ENCODE results near the gene KIAA0753. TPM values are rescaled to one million over a fixed set of nuclear protein-coding genes. Genes with fewer than 3 reads are reported as not detected.

The KIAA0753 gene
- total and polyA plus RNA-seq, 9 of the 15 experiments (the other 6 are each of a cell fraction or from before 2014, with no cell fraction given): 2.0 to 9.0 (median 6.9) TPM

DNA sequence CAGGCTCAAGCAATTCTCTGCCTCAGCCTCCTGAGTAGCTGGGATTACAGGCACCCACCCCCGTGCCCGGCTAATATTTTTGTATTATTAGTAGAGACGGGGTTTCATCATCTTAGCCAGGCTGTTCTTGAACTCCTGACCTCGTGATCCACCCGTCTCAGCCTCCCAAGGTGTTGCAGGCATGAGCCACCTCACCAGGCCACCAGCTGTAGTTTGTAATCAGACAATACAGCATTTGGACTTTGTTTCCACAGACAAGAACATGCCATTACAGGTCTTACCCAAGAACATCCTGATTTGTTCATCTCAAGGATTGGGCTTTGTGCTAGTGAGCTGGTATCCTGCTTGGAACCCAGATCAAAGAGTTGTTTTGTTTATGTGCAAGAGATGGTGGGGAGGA, 41.2 kb upstream of the KIAA0753 start:
- no peak overlapping the region for H3K4me3 ChIP-seq
- in situ Hi-C loops (cut with MboI): no loop called here
- intact Hi-C loops (cut with micrococcal nuclease): no loop called here
- TF ChIP-seq RUNX1 (IDR thresholded peaks at IDR 0.05; ENCODE audit: low read depth) (no peak), STAT5B (CRISPR knock-in tag; IDR thresholded peaks at IDR 0.05) (no peak), SETDB1 (IDR thresholded peaks at IDR 0.05; ENCODE audit: low read length) (no peak), MAFK (IDR thresholded peaks at IDR 0.05; ENCODE audit: low read length) (no peak)
- TF ChIP-seq, protein P1, sequence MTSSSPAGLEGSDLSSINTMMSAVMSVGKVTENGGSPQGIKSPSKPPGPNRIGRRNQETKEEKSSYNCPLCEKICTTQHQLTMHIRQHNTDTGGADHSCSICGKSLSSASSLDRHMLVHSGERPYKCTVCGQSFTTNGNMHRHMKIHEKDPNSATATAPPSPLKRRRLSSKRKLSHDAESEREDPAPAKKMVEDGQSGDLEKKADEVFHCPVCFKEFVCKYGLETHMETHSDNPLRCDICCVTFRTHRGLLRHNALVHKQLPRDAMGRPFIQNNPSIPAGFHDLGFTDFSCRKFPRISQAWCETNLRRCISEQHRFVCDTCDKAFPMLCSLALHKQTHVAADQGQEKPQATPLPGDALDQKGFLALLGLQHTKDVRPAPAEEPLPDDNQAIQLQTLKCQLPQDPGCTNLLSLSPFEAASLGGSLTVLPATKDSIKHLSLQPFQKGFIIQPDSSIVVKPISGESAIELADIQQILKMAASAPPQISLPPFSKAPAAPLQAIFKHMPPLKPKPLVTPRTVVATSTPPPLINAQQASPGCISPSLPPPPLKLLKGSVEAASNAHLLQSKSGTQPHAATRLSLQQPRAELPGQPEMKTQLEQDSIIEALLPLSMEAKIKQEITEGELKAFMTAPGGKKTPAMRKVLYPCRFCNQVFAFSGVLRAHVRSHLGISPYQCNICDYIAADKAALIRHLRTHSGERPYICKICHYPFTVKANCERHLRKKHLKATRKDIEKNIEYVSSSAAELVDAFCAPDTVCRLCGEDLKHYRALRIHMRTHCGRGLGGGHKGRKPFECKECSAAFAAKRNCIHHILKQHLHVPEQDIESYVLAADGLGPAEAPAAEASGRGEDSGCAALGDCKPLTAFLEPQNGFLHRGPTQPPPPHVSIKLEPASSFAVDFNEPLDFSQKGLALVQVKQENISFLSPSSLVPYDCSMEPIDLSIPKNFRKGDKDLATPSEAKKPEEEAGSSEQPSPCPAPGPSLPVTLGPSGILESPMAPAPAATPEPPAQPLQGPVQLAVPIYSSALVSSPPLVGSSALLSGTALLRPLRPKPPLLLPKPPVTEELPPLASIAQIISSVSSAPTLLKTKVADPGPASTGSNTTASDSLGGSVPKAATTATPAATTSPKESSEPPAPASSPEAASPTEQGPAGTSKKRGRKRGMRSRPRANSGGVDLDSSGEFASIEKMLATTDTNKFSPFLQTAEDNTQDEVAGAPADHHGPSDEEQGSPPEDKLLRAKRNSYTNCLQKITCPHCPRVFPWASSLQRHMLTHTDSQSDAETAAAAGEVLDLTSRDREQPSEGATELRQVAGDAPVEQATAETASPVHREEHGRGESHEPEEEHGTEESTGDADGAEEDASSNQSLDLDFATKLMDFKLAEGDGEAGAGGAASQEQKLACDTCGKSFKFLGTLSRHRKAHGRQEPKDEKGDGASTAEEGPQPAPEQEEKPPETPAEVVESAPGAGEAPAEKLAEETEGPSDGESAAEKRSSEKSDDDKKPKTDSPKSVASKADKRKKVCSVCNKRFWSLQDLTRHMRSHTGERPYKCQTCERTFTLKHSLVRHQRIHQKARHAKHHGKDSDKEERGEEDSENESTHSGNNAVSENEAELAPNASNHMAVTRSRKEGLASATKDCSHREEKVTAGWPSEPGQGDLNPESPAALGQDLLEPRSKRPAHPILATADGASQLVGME (CRISPR knock-in tag; IDR thresholded peaks at IDR 0.05): no peak
- TF ChIP-seq, protein P2, sequence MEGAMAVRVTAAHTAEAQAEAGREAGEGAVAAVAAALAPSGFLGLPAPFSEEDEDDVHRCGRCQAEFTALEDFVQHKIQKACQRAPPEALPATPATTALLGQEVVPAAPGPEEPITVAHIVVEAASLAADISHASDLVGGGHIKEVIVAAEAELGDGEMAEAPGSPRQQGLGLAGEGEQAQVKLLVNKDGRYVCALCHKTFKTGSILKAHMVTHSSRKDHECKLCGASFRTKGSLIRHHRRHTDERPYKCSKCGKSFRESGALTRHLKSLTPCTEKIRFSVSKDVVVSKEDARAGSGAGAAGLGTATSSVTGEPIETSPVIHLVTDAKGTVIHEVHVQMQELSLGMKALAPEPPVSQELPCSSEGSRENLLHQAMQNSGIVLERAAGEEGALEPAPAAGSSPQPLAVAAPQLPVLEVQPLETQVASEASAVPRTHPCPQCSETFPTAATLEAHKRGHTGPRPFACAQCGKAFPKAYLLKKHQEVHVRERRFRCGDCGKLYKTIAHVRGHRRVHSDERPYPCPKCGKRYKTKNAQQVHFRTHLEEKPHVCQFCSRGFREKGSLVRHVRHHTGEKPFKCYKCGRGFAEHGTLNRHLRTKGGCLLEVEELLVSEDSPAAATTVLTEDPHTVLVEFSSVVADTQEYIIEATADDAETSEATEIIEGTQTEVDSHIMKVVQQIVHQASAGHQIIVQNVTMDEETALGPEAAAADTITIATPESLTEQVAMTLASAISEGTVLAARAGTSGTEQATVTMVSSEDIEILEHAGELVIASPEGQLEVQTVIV (CRISPR knock-in tag; IDR thresholded peaks at IDR 0.05; ENCODE audit: borderline replicate concordance): no peak
- 0% methylated on average over 5 of the region's 5 CpGs for WGBS (ENCODE audit: insufficient coverage, low coverage, missing lambda C conversion rate)
- H3K27ac ChIP-seq (ENCODE audit: extremely low read depth, low read depth, low read length): no peak overlapping the region
- no peaks in the 10 kb centered on the region for H3K36me3 ChIP-seq (ENCODE audit: control insufficient read depth, insufficient read depth, low read length)
- no TSS peak for BruUV-seq (replicated peaks)
- H3K9me3 ChIP-seq (replicated peaks; ENCODE audit: control insufficient read depth, insufficient read depth, low read depth, low read length): no peaks in the 10 kb centered on the region
- no peaks in the 10 kb centered on the region for H4K20me1 ChIP-seq (replicated peaks; ENCODE audit: control insufficient read depth, insufficient read depth, low read length)
- DNase-seq (ENCODE audit: extremely low read depth in 1 of 4, low spot score in 3 of 4): no peak
- no peak overlapping the region for H3K9ac ChIP-seq (ENCODE audit: insufficient read depth in 1 of 2, low read depth in 2 of 2, low read length in 2 of 2)
- peaks cover 11 to 46% of the 10 kb centered on the region in 2 experiments; a peak in 4 of 5 replicates for H3K27me3 ChIP-seq (ENCODE audit: control insufficient read depth in 2 of 2, insufficient read depth in 2 of 2, low read length in 2 of 2)
- no peak overlapping the region for H2AFZ ChIP-seq (ENCODE audit: low read depth, low read length)
- no peaks in the 10 kb centered on the region for H3K9me1 ChIP-seq (ENCODE audit: control insufficient read depth, insufficient read depth, low read length)
- ChIA-PET CTCF (ENCODE audit: low intra/inter-chr PET ratio) (no interaction called here), POLR2A (no interaction called here)
- H3K4me2 ChIP-seq (ENCODE audit: insufficient read depth, low read length): no peak overlapping the region
- no peaks in the 10 kb centered on the region for H3K4me1 ChIP-seq (replicated peaks in 1 of 2; ENCODE audit: control insufficient read depth in 2 of 2, insufficient read depth in 2 of 2, low read length in 2 of 2)
- H3K79me2 ChIP-seq (ENCODE audit: control insufficient read depth, insufficient read depth, low read length): no peaks in the 10 kb centered on the region
- no peak for ATAC-seq
- FAIRE-seq: no peak

Measured in K562 (cell line).